ENCODE results near the gene ZNF24.
A peak's percentile ranks its signal among the peaks of the same experiment; 100 is the strongest.

ZNF24 gene

DNA sequence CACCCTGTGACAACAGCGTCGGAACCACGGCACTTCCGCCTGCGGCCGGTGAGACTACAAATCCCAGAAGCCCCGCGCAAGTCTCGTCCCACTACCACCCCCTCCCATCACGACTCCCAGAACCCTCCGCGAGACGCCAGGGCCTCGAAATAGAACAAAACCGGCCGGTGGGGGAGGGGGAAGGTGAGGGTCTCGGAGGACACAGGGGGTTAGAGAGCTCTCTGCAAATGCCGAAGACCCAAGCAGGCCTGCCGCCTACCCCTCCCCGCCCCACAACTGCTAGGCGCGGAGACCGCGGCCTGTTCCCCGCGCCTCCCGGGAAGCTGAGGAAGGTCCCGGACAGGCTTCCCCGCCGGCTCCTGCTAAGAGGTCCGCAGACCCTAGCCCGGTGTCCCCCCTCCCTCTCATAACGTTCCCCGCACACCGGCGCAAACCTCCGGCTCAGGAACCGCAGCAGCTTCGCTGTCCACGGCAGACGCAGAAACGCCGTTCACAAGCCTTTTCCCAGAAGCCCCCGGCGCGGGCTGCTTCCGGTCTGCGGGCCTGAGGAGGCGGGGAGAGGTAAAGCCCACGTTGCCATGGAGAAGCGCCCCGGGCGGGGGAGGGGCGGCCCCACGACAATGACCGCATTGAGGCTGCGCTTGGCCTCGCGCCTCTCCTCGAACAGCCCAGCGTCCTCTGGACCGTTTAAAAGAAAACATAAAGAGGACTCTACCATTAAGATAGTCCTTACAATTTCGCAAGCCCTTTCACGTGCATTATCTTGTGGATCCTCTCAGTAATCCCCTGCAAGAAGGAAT lies at the start of gene ZNF24:
Gene ZNF24, minus strand, starts transcription at position 485 of the 800 bp plus-strand sequence. CDS start 3,770 bp downstream, outside the sequence.
- DNase-seq (ENCODE audit: extremely low spot score, insufficient read length, low read depth) (peak; percentile 92), FAIRE-seq (peak; percentile 91)

DNA sequence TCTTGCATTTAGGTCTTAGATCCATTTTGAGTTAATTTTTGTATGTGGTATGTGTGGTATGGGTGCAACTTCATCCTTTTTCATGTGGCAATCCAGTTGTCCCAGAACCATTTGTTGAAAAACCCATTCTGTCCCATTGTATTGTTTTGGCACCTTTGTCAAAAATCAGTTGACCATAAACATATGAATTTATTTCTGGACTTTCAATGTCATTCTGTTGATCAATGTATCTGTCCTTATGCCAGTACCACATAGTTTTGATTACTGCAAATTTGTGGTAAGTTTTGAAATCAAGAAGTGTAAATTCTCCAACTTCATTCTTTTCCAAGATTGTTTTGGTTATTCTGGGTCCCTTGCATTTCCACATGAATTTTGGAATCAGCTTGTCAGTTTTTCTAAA lies 49.5 kb upstream of the ZNF24 start:
- FAIRE-seq, result no peak
- no peak for DNase-seq (ENCODE audit: extremely low spot score, insufficient read length, low read depth)

DNA sequence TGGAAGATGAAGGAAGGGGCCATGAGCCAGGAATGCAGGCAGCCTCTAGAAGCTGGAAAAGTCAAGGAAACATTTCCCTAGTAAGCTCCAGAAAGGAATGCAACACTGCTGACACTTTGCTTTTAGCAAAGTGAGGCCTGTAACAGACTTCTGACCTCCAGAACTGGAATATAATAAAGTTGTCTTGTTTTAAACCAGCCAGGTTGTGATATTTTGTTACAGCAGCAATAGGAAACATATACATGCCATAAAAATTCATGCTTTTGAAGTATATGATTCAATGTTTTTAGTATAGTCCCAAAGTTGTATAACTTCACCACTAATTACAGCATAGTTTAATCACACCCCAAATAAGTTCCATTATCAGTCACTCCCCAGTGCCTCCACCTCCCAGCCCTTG lies 48.2 kb upstream of the ZNF24 start:
- FAIRE-seq (no peak), DNase-seq (ENCODE audit: extremely low spot score, insufficient read length, low read depth) (no peak)

DNA sequence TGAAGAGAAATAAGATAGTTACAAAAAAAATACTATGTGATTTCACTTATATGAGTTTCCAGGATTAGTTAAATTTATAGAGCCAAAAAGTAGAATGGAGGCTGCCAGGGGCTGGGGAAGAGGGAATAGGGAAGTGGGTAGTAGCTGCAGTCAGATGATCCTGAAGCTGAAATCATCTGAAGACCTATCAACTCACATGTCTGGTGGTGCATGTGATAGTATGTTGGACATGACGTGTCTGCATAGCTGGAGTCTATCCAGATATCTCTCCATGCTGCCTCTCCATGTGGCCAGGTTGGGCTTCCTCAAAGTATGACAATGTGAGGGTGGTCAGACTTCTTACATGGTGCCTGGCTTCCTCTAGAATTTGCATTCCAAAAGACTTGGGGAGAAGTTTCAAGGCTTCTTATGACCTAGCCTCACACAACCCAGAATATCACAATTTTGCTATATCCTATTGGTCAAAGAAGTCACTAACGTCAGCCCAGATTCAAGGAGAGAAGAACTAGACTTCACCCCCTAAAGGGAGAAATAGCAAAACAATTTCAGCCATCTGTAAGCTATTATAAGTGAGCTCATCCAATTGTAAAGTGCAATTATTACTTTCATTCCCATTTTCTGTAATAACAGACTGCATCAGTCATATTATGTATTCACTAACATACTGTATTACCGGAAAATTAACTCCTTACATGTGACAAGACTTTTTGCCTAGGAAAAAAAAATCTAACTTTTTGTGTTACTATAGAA lies 46.9 kb upstream of the ZNF24 start:
- FAIRE-seq (no peak), DNase-seq (ENCODE audit: extremely low spot score, insufficient read length, low read depth) (no peak)

DNA sequence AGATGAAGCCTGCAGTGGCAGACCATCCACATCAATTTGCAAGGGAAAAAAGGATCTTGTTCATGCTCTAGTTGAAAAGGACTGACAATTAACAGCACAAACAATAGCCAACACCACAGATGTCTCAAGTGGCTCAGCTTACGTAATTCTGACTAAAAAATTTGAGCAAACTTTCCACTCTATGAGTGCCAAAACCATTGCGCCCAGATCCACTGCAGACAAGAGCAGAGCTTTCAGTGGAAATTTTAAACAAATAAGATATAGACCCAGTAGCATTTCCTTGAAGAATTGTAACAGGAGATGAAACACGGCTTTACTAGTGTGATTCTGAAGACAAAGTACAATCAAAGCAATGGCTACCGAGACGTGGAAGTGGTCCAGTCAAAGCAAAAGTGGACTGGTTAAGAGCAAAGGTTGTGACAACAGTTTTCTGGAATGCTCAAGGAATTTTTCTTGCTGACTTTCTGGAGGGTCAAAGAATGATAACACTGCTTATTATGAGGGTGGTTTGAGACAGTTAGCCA lies 44.9 kb upstream of the ZNF24 start:
- DNase-seq (ENCODE audit: extremely low spot score, insufficient read length, low read depth) (no peak), FAIRE-seq (no peak)

DNA sequence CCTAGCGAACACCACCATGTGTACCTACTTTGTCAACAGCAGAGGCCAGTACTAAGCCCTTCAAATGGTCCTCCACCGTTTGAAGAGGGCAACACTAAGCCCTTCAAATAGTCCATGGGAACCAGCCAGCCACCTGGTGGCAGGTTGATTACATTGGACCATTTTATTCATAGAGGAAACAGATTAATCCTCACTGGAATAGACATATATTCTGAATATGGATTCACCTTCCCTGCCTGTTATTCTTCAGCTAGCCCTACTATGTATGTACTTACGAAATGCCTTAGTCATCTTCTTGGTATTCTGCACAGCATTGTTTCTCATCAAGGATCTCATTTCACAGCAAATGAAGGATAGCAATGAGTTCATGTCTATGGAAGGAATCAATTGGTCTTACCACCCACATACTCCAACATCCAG lies 42.9 kb upstream of the ZNF24 start:
- DNase-seq (ENCODE audit: extremely low spot score, insufficient read length, low read depth) (no peak), FAIRE-seq (no peak)

DNA sequence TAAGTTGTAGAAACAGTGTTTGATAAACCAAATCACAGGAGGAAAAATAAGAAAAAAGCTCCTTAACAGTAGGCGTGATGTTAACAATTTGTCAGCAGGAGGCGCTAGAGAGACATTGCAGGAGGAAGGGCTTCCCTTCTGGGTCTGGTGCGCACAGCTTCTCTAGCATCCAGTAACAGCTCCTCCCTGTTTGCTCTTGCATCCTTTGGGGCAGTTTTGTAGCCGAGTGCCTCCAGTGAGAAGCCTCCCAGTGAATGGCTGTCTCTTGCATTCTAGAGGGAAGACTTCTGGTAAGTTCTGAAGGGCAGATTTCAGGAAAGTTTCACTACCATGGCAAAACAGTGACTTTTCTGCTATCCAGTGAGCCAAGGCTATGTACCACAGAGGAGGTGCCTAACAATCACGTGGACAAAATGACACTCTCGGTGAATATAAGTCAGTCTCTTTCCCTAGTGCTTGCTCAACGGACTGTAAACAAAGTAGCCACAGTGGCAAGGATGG lies 42.4 kb upstream of the ZNF24 start:
- FAIRE-seq, result peak; percentile 79
- DNase-seq (ENCODE audit: extremely low spot score, insufficient read length, low read depth), result no peak

DNA sequence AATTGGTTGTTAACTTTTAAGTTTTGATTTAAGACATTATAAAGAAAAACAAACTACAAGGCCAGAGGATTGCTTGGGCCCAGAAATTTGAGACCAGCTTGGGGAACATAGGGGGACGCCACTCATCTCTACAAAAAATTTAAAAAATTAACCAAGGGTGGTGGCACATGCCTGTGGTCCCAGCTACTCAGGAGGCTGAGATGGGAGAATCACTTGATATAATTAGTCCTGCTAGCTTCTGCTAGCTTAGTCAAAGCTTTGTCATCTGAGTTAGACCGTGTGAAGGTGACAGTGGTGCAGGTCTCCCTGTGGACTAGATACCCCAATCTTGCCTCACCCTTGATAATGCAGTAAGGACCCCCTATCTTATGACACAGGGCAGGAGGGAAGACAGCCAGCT lies 38.9 kb upstream of the ZNF24 start:
- FAIRE-seq, result no peak
- no peak for DNase-seq (ENCODE audit: extremely low spot score, insufficient read length, low read depth)

DNA sequence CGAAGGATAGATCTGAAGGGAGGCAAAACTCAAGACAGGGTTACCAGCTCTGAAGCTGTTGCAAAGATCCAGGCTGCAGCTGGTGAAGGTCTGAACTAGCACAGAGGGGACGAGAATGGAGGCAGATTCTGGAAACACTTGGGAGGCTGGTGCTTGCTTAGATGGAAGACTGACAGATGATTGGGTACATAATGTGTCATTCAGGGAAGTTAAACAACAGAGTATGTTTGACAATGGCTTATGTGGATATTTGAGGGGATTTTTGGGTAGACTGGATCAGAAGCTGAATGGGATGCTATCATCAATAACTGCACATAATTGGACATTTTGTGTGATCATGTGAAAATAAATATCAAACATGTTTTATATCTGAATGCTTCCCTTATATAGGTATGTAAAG lies 35.2 kb upstream of the ZNF24 start:
- FAIRE-seq (no peak), DNase-seq (ENCODE audit: extremely low spot score, insufficient read length, low read depth) (no peak)

DNA sequence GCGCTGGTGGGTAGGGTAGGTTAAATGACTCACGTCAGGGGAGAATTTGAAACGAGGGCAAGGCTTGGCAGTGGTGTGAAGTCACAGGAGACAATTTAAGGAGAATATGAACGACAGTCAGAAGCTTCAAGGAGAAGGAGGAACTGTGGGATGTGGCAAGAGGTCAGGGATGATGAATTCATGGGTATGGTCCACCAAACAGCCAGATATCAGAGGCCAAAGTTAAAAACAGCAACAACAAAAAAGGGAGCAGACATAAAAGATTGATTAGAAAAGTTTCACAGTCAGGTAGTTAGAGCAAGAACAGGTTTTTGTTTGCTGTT lies 34.3 kb upstream of the ZNF24 start:
- DNase-seq (ENCODE audit: extremely low spot score, insufficient read length, low read depth) (no peak), FAIRE-seq (no peak)

DNA sequence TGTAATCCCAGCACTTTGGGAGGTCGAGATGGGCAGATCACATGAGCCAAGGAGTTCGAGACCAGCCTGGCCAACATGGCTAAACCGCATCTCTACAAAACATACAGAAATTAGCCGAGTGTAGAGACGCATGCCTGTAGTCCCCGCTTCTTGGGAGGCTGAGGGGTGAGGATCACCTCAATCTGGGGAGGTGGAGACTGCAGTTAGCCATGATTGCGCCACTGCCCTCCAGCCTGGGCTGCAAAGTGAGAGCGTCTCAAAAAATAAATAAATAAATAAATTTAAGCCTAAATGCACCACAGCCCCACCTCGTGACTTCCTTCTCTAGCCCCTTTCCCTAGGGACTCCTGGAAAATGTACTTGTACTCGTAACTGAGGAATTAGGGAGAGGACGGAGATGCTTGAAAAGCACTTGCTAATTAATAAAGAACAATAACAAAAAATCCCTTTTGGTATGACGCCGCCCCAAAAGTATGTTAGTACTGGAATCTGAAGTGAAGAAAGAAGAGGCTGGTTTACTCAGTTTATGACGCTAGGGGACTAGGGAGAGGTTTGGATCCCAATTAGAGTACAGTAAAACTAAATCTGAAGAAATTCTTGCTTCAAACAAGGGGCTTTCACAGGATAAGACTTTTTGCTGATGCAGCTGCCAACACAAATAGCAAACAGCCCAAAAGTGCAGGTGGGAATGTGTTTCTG lies 33.8 kb upstream of the ZNF24 start:
- FAIRE-seq, result no peak
- DNase-seq (ENCODE audit: extremely low spot score, insufficient read length, low read depth), result no peak

DNA sequence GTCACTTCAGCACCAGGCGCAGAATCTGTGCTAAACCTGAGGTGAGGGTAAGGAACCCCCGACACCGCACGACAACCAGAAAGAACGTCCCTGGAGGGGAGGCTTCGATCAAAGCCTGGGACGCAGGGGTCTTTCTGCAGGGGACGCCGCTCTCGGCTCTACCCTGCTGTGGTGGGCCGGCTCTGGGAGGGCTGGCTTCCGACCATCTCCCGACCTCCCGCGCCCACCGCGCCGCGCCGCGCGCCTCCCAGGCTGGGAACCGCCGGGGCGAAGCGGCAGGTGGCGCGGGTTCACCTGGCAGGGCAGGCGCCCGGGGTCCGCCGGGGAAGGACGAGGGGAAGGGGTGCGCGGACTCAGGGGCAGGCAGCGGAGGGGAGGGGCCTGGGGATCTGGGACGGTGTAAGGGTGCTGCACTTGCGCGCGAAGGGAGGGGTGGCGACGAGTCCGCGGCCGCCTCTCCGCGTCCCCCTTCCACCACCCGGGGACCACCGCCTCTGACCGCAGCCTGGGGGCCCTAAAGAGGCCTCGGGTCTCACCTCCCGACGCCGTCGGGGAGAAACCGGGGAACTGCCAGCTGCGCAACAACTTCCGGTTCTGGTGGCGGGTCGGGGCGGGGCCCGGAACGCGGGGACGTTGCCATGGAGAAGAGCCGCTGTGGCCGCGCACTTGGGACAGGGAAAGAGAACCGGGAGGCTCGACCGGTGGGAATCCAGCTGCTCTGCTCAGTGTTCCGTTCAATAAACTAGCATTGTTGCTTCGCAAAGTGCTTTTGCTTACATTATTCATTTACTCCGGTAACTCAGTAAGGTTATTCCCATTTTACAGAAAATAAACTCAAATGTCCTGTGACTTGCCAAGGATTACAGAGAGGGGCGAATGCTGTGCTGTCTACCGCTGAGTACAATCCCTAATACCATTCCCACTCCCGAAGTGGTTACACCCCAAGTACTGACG lies 32.8 kb upstream of the ZNF24 start, which contains the start of gene ZNF396:
Gene ZNF396, minus strand, starts transcription at position 596 of the 954 bp plus-strand sequence. CDS start 3,045 bp downstream, outside the sequence.
- DNase-seq (ENCODE audit: extremely low spot score, insufficient read length, low read depth), result peak; percentile 64
- peak; percentile 75 for FAIRE-seq

DNA sequence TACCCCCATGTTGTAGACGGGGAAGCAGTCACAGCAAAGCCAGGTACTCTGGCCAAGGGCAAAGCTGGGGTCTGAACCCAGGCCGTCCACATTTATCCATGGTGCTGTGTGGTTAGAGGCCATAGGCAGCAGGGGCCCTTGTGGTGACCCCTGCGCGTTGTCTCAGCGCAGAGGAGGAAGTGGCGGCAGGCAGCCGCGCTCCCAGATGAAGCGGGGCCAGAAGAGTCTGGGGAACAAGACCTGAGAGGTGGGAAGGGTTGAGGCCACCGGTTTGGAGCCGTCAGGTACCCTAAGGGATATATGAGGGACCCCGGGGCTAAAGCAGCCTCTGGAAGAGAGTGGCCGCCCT lies 32.1 kb upstream of the ZNF24 start:
- no peak for FAIRE-seq
- no peak for DNase-seq (ENCODE audit: extremely low spot score, insufficient read length, low read depth)

DNA sequence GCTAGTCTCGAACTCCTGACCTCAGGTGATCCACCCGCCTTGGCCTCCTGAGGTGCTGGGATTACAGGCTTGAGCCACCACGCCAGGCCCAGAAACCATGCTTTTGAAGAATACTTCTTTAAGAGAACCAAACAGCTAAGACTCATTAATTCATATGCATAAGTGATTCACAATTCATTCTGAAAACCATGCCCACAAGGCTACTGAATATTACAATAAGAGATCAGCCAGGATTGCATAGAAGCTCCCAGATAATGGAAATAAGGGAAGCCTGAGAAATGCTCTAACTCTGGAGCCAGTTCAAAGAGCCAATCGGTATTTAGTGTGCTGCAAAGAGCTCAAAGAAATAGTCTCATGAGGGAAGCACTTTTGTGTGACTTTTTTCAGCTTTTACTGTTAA lies 30.5 kb upstream of the ZNF24 start:
- no peak for FAIRE-seq
- DNase-seq (ENCODE audit: extremely low spot score, insufficient read length, low read depth), result no peak

DNA sequence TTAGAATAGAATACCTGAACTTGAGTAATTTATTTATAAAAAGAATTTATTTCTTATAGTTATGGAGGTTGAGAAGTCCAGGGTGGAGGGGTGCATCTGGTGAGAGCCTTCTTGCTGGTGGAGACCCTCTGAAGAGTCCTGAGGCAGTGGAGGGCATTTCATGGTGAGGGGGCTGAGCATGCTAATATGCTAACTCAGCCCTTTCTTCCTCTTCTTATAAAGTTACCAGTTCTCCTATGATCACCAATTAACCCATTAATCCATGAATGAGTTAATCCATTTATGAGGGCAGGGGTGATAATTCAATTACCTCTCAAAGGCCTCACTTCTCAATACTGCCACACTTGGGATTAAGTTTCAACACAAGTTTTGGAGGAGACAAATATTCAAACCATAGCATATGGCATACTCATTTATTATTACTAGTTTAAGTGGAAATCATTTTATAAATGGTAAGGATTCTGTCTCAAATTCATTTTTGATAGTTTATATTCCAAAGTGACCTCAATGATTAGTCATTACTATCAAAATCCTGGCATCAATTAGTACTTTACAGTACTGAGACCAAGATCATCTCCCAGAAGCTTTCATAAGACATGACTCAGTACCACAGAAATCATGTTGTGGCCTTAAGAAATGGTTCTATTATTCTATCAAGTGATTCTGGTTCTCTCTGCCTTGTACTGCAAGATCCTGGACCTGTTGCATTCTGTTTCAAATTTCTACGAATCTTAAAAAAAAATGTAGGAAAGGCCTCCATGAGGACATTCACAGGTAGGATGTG lies 27.4 kb upstream of the ZNF24 start:
- FAIRE-seq (no peak), DNase-seq (ENCODE audit: extremely low spot score, insufficient read length, low read depth) (no peak)

DNA sequence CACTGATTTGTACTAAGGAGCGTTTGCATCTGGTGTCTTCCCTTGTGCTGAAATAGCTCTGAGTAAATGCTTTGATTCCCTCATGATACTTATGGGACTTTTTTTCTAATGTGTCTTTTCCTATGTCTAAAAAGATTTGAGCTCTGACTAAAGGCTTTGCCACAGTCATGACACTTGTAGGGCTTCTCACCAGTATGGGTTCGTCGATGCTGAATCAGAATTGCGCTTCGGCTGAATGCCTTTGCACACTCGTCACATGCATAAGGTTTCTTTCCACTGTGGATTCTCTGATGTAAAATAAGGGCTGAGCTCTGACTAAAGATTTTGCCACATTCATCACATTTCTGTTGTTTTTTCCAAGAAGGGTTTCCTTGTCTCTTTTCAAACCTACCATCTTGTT lies 24.9 kb upstream of the ZNF24 start:
- DNase-seq (ENCODE audit: extremely low spot score, insufficient read length, low read depth) (no peak), FAIRE-seq (no peak)

DNA sequence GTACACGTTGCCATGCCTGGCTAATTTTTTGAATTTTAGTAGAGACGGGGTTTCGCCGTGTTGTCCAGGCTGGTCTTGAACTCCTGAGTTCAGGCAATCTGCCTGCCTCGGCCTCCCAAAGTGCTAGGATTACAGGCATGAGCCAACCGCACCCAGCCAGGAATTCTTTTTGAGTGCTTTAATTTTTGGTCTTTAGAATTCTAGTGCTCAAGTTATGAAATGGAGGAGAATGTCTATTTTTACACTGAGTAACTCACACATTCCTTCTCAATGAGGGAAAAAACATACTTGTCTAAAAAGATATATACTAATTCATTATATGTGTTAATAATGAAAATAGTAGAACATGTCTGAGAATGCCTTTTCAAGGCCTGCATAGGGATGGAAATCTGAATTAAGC lies 24.4 kb upstream of the ZNF24 start:
- FAIRE-seq, result no peak
- no peak for DNase-seq (ENCODE audit: extremely low spot score, insufficient read length, low read depth)

DNA sequence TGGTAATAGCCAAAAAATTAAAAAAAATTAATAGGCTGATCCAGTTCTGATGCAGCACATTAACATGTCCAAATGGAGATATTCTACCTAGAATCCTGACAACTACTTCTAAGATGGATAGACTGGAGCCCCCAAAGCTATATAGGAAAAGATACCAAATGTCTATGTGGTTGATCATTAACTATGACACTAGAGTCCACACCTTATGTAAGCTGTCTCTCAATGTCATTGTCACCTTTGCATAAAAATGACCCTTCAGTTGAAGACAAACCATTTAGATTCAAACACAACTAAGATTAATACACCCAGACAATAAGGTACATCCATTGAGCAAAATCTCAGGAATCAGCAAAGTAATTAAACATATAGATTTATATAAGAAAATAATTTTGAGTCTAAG lies 18.3 kb upstream of the ZNF24 start:
- FAIRE-seq, result no peak

More for the DNA sequence above, 18.3 kb upstream of the ZNF24 start:
- DNase-seq (ENCODE audit: extremely low spot score, insufficient read length, low read depth), result no peak
